Spleen (tissue), 11 donors: ENCODE results near the gene ZNF22. TPM values are rescaled to one million over a fixed set of nuclear protein-coding genes. Genes with fewer than 3 reads are reported as not detected.
A peak's percentile ranks its signal among the peaks of the same experiment; 100 is the strongest.

Source experiments
- DNase-seq: peaks from one replicate; pipeline ENCODE4 v3.0.0-alpha.2; 2020
- H3K27ac ChIP-seq, 8 donors: fragments of 200-600 bp; sonication (generic) in 7 of 8; 1 replicate in 4 of 8; 2 replicates in 4 of 8; pipeline versions ENCODE4 v1.5.0 to v1.8.0; 2016 to 2021; ENCODE audit warnings: inconsistent platforms in 4 of 8, mild to moderate bottlenecking in 4 of 8, moderate library complexity in 1 of 8
- H3K27me3 ChIP-seq, 7 donors: fragments of 200-600 bp; sonication (generic) in 6 of 7; replicated peaks in 1 of 7; 1 replicate in 4 of 7; 2 replicates in 3 of 7; pipeline versions ENCODE4 v1.5.0 to v1.8.0; 2016 to 2021; ENCODE audit warnings: inconsistent platforms in 3 of 7, mild to moderate bottlenecking in 1 of 7
- H3K36me3 ChIP-seq, 6 donors: fragments of 200-600 bp; sonication (generic) in 5 of 6; 1 replicate in 4 of 6; 2 replicates in 2 of 6; pipeline versions ENCODE4 v1.5.0 to v1.8.0; 2016 to 2021; ENCODE audit warnings: inconsistent platforms in 2 of 6
- H3K4me1 ChIP-seq, 6 donors: fragments of 200-600 bp; sonication (generic) in 5 of 6; 1 replicate in 3 of 6; 2 replicates in 3 of 6; pipeline versions ENCODE4 v1.5.0 to v1.8.0; 2016 to 2021; ENCODE audit warnings: inconsistent platforms in 3 of 6
- H3K4me3 ChIP-seq, 8 donors: fragments of 200-600 bp; sonication (generic) in 7 of 8; 1 replicate in 4 of 8; 2 replicates in 4 of 8; pipeline versions ENCODE4 v1.5.0 to v1.8.0; 2016 to 2021; ENCODE audit warnings: inconsistent platforms in 4 of 8, mild to moderate bottlenecking in 4 of 8, moderate library complexity in 2 of 8
- H3K9me3 ChIP-seq, 8 donors: fragments of 200-600 bp; sonication (generic) in 7 of 8; 1 replicate in 4 of 8; 2 replicates in 4 of 8; pipeline versions ENCODE4 v1.5.0 to v1.8.0; 2016 to 2021; ENCODE audit warnings: inconsistent platforms in 4 of 8
- CTCF ChIP-seq, 11 experiments: fragments of 200-600 bp in 7 of 11; fragments of 450-650 bp in 4 of 11; sonication (generic) in 4 of 11; IDR thresholded peaks in 8 of 11; conservative IDR thresholded peaks in 3 of 11; 1 replicate in 7 of 11; 2 replicates in 4 of 11; pipeline versions ENCODE4 v1.4.0 to v1.8.0; 2016 to 2021; ENCODE audit warnings: antibody characterized with exemption in 11 of 11, inconsistent platforms in 4 of 11, mild to moderate bottlenecking in 1 of 11
- POLR2A ChIP-seq, 3 donors: fragments of 450-650 bp; IDR thresholded peaks; one replicate each; pipeline ENCODE4 v1.5.1; 2017; ENCODE audit warnings: antibody characterized with exemption in 3 of 3, mild to moderate bottlenecking in 1 of 3
- POLR2AphosphoS5 ChIP-seq, 3 donors: sonication (generic); formaldehyde crosslinking; IDR thresholded peaks; one replicate each; pipeline ENCODE4 v1.5.1; 2017; ENCODE audit warnings: antibody characterized with exemption in 3 of 3
- WGBS, 5 donors: extraction: QIAGEN DNeasy Blood & Tissue Kit in 3 of 5; methylation state at CpG; one replicate each; pipeline versions ENCODE4 v1.1.5 to v1.1.7; 2013 to 2018; 5-methylcytosine and 5-hydroxymethylcytosine counted together
- intact Hi-C: fragments of 100-400 bp; cut with DNase I; formaldehyde crosslinking; loops from one replicate; pipeline ENCODE4 v1.15.0; 2023; ENCODE audit warnings: low total_unique reads
- polyA plus RNA-seq, 3 donors: library from polyadenylated mRNA; stranded (reverse); fragments of 200-250 nt; gene quantifications; one replicate each; pipeline ENCODE4 v1.2.1, GENCODE V29; 2013
- total RNA-seq, 7 donors: library from RNA; depleted of rRNA in 3 of 7; stranded (reverse); fragments of >200 nt in 3 of 7; fragmentation: NEBNext Ultra II Directional in 4 of 7; extraction: Animal tissue kit (Norgen Biotek cat#: 25700) in 4 of 7; gene quantifications; one replicate each; pipeline versions ENCODE4 v1.1.0 to v1.2.1, GENCODE V29; 2016 to 2021
- donor health status: healthy with polysubstance abuse.
- donor health status: DM: no; HTN: no; CAD: no; lungs with moderate emphysema.
- donor health status: DM: no; HTN: no; CAD: no.
- donor health status: Bipolar disorder and iron deficiency.
- donor health status: healthy.
- donor health status: DM: no; HTN: no; CAD: no.
- donor health status: DM: yes; HTN: yes; CAD: no.

ZNF22 gene
- total and polyA plus RNA-seq, 10 donors = 22.7 to 33.6 (median 26.0) TPM

GRCh38 chr10:44954042-44954441 is 46.7 kb upstream of the ZNF22 start:
- no peak for TF ChIP-seq POLR2A (IDR thresholded peaks at IDR 0.05)
- TF ChIP-seq CTCF (IDR thresholded peaks at IDR 0.05 in 8 of 11, conservative IDR thresholded peaks at IDR 0.05 in 3 of 11) = no peak
- no peak for TF ChIP-seq POLR2AphosphoS5 (IDR thresholded peaks at IDR 0.05)
- H3K36me3 ChIP-seq = peaks cover 0 to 32% (median 3%) of the 10 kb centered on the region in 6 donors
- peaks cover 12 to 44% (median 23%) of the 10 kb centered on the region in 6 donors for H3K4me1 ChIP-seq
- no peak for DNase-seq
- intact Hi-C loops = no loop called here
- no peak overlapping the region for H3K27ac ChIP-seq
- no peak overlapping the region for H3K4me3 ChIP-seq
- H3K27me3 ChIP-seq = no peaks in the 10 kb centered on the region
- H3K9me3 ChIP-seq = peaks cover 0 to 4% (median 0%) of the 10 kb centered on the region in 8 donors

- TF ChIP-seq POLR2AphosphoS5 (IDR thresholded peaks at IDR 0.05) (no peak), POLR2A (IDR thresholded peaks at IDR 0.05) (no peak), CTCF (IDR thresholded peaks at IDR 0.05 in 8 of 11, conservative IDR thresholded peaks at IDR 0.05 in 3 of 11) (no peak)
- Histone ChIP-seq H3K4me1 (peaks cover 12 to 41% (median 19%) of the 10 kb centered on the region in 6 donors), H3K36me3 (peaks cover 0 to 32% (median 3%) of the 10 kb centered on the region in 6 donors), H3K9me3 (peaks cover 0 to 4% (median 0%) of the 10 kb centered on the region in 8 donors), H3K4me3 (no peak overlapping the region), H3K27ac (no peak overlapping the region), H3K27me3 (no peaks in the 10 kb centered on the region)
- intact Hi-C loops = no loop called here
- DNase-seq = no peak
Measured at GRCh38 chr10:44954962-44955361, 45.8 kb upstream of the ZNF22 start.

- H3K27ac ChIP-seq = no peak overlapping the region
- intact Hi-C loops = no loop called here
- H3K36me3 ChIP-seq = peaks cover 0 to 32% (median 3%) of the 10 kb centered on the region in 6 donors
- H3K4me1 ChIP-seq = peaks cover 14 to 41% (median 22%) of the 10 kb centered on the region in 6 donors
- peak; percentile 48 for DNase-seq
- no peaks in the 10 kb centered on the region for H3K27me3 ChIP-seq
- peaks cover 0 to 4% (median 0%) of the 10 kb centered on the region in 8 donors for H3K9me3 ChIP-seq
- no peak overlapping the region for H3K4me3 ChIP-seq
- 86 to 96% (median 93%) methylated on average over 8 of the region's 8 CpGs for WGBS, 5 donors
- TF ChIP-seq CTCF (IDR thresholded peaks at IDR 0.05 in 8 of 11, conservative IDR thresholded peaks at IDR 0.05 in 3 of 11) (no peak), POLR2A (IDR thresholded peaks at IDR 0.05) (no peak), POLR2AphosphoS5 (IDR thresholded peaks at IDR 0.05) (no peak)
Measured at GRCh38 chr10:44955413-44956070, 45.2 kb upstream of the ZNF22 start.

GRCh38 chr10:44956226-44956625 is 44.5 kb upstream of the ZNF22 start:
- Histone ChIP-seq H3K9me3 (peaks cover 0 to 4% (median 0%) of the 10 kb centered on the region in 8 donors), H3K4me1 (peaks cover 17 to 45% (median 26%) of the 10 kb centered on the region in 6 donors), H3K4me3 (no peak overlapping the region), H3K27ac (no peak overlapping the region), H3K36me3 (peaks cover 0 to 32% (median 3%) of the 10 kb centered on the region in 6 donors), H3K27me3 (no peaks in the 10 kb centered on the region)
- DNase-seq = peak; percentile 15
- TF ChIP-seq POLR2AphosphoS5 (IDR thresholded peaks at IDR 0.05) = no peak
- no peak for TF ChIP-seq CTCF (IDR thresholded peaks at IDR 0.05 in 8 of 11, conservative IDR thresholded peaks at IDR 0.05 in 3 of 11)
- TF ChIP-seq POLR2A (IDR thresholded peaks at IDR 0.05) = no peak
- WGBS, 5 donors = 88 to 97% (median 94%) methylated on average over 4 of the region's 4 CpGs
- intact Hi-C loops = no loop called here
